A375 (cell line): ENCODE results near the gene PSMG2. TPM values are rescaled to one million over a fixed set of nuclear protein-coding genes. Genes with fewer than 3 reads are reported as not detected.

Experiments
- small RNA-seq: library from RNA; depleted of rRNA; stranded (forward); fragments of <200 nt; gene quantifications from one replicate; pipeline ENCODE3, GENCODE V24; 2014
- total RNA-seq: library from RNA; depleted of rRNA; stranded (reverse); fragments of >200 nt; shearing (Covaris generic); gene quantifications from 2 replicates; pipeline ENCODE4 v1.2.3, GENCODE V29; 2014; rRNA removed

The PSMG2 gene, protein sequence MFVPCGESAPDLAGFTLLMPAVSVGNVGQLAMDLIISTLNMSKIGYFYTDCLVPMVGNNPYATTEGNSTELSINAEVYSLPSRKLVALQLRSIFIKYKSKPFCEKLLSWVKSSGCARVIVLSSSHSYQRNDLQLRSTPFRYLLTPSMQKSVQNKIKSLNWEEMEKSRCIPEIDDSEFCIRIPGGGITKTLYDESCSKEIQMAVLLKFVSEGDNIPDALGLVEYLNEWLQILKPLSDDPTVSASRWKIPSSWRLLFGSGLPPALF
- 37.8 and 41.1 TPM in 2 replicates for total RNA-seq

DNA sequence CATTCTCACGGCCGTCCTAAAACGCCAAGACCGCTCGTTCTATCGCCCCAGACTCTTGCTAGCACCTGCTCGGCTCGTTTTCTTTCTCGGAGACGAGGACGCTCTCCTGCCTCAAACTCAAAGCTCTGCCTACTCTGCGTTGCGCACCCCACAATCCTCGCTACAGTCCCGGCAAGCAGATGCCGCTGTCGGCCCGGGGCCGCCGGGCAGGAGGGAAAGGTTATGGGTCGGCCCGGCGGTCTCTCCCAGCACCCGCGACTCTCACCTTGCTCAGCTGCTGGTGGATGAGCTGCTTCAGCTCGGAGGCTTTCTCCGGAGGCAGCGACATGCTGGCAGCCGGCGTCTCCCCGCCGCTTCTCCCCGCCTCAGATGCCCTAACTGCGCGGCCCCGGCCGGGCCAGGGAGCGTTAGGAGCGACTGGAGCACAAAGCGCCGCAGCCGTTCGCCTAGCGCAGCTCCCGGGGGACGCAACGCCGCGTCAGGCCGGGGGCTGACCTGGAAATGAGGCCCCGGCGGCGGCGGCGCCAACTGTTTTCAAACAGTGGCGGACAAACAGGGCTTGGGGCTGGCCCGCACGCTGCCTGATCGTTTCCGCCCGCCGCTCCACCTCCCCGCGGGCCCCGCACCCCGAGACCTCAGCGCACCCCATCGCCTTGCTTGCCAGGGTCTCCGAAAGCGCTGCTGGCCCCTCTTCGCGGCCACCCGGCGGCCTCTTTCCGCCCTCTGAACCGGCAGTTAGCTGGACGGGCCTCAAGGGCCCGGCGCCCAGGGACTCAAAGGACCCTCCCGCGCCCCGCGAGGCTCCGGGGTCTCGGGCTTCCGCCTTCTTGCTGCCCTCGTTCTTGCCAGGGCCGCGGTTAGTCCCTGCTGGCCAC lies at the start of gene PSMG2, which contains the start of gene CEP76:
PSMG2 (plus strand) TSS at position 822 of the 875 bp plus-strand sequence. CDS start 66 bp downstream, outside the sequence.
CEP76 (minus strand) TSS at position 503 of the 875 bp plus-strand sequence; CDS start at position 328, 175 bp downstream.

DNA sequence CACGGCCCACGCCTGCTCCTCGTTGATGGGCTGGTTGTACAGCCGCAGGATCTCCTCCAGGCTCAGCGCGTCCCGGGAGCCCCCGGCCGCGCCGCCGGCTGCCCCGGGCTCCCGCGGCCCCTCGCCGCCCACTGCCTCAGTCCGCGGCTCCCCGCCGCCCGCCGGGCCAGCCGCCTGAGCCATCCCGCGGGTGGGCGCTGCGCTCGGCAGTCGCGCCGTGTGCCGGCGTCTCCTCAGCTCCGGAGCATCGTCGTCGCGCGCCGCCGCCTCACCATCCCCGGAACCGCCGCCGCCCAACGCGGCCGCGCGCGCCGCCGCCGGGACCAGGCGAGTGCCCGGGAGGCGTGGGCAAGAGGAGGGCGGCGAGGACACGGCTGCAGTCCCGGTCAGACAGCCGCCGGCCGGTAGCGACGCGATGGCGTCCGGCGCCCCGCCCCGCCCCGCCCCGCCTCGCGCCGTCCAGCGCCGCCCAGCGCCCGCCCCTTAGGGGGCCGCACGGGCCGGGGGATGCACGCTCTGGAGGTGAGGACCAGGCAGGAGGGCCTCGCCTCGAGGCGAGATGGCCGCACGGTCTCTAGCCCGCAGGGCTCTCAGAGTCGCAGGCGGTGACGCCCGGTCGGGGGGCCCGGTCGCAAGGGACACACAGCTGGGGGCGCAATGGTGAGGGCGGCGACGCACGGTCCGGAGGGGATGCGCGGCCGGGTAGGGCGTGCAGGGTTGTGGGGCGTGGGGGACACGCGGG lies 45.0 kb upstream of the PSMG2 start, which contains the start of gene SPIRE1:
SPIRE1 (minus strand) TSS at position 424 of the 742 bp plus-strand sequence; CDS start at position 183, 241 bp downstream.

Small RNA genes lying within 50 kb of the gene (small RNA-seq; reads per million reads assigned to genes)
- gene RF00019 = not detected

Other genes with a start within 250 kb of the PSMG2 start
- 12.0 and 16.8 TPM in 2 replicates for gene SPIRE1, start 44.9 kb upstream of the PSMG2 start, total RNA-seq
- gene CEP76, start 319 bp upstream of the PSMG2 start, total RNA-seq = 11.7 and 15.2 TPM in 2 replicates
- gene PTPN2, start 181.2 kb downstream of the PSMG2 start, total RNA-seq = 26.5 and 27.2 TPM in 2 replicates
- gene SEH1L, start 245.0 kb downstream of the PSMG2 start, total RNA-seq = 33.4 and 40.7 TPM in 2 replicates